OCI-LY1 (cell line): ENCODE results near the gene PAPPA.

Source experiments
- H2AFZ ChIP-seq: fragments of 200-600 bp; sonication (generic), shearing (Covaris generic); 2 replicates; pipeline ENCODE4 v1.6.0; 2014; ENCODE audit warnings: antibody characterized with exemption, mild to moderate bottlenecking, low read length
- H3F3A ChIP-seq: fragments of 200-600 bp; sonication (generic), shearing (Covaris generic); 2 replicates; pipeline ENCODE4 v1.6.0; 2014; ENCODE audit warnings: mild to moderate bottlenecking, antibody characterized with exemption, low read length, moderate library complexity; ENCODE audit not compliant: insufficient read depth
- H3K27ac ChIP-seq: fragments of 200-600 bp; sonication (generic); 2 replicates; pipeline ENCODE4 v1.5.1; 2014; ENCODE audit warnings: low read length, mixed run types, mild to moderate bottlenecking, low read depth; ENCODE audit not compliant: poor library complexity, severe bottlenecking
- H3K27me3 ChIP-seq: fragments of 200-600 bp; sonication (generic); 2 replicates; pipeline ENCODE4 v1.6.0; 2014; ENCODE audit warnings: antibody characterized with exemption, mild to moderate bottlenecking, low read length, moderate library complexity; ENCODE audit not compliant: insufficient read depth
- H3K36me3 ChIP-seq: fragments of 200-600 bp; sonication (generic); 2 replicates; pipeline ENCODE4 v1.6.1; 2014; ENCODE audit warnings: mild to moderate bottlenecking, antibody characterized with exemption, low read length, moderate library complexity, mixed read lengths; ENCODE audit not compliant: insufficient read depth
- H3K4me1 ChIP-seq: fragments of 200-600 bp; sonication (generic); 2 replicates; pipeline ENCODE4 v1.5.1; 2014; ENCODE audit warnings: mild to moderate bottlenecking, low read length, moderate library complexity; ENCODE audit not compliant: insufficient read depth, severe bottlenecking
- H3K4me2 ChIP-seq: fragments of 200-600 bp; sonication (generic), shearing (Covaris generic); 2 replicates; pipeline ENCODE4 v1.6.1; 2014; ENCODE audit warnings: low read length
- H3K4me3 ChIP-seq: fragments of 200-600 bp; sonication (generic); 2 replicates; pipeline ENCODE4 v1.5.1; 2014; ENCODE audit warnings: low read length, low read depth, mild to moderate bottlenecking, mixed read lengths; ENCODE audit not compliant: poor library complexity, severe bottlenecking
- H3K79me2 ChIP-seq: fragments of 200-600 bp; shearing (Covaris generic); 2 replicates; pipeline ENCODE4 v1.6.1; 2016; ENCODE audit warnings: mixed run types, low read length, mixed read lengths; ENCODE audit not compliant: insufficient read depth
- H3K9ac ChIP-seq: fragments of 200-600 bp; sonication (generic), shearing (Covaris generic); 2 replicates; pipeline ENCODE4 v1.6.1; 2014; ENCODE audit warnings: mild to moderate bottlenecking, low read length, mixed read lengths
- H3K9me2 ChIP-seq: fragments of 200-600 bp; sonication (generic), shearing (Covaris generic); 2 replicates; pipeline ENCODE4 v1.6.1; 2014; ENCODE audit warnings: low read depth, mild to moderate bottlenecking, low read length, mixed read lengths
- H3K9me3 ChIP-seq: fragments of 200-600 bp; shearing (Covaris generic); 2 replicates; pipeline ENCODE4 v1.6.1; 2014; ENCODE audit warnings: low read length, mixed read lengths
- H4K20me1 ChIP-seq: fragments of 200-600 bp; sonication (generic), shearing (Covaris generic); 2 replicates; pipeline ENCODE4 v1.6.0; 2016; ENCODE audit warnings: mild to moderate bottlenecking, low read length; ENCODE audit not compliant: insufficient read depth
- EZH2 ChIP-seq: fragments of 200-600 bp; sonication (generic), shearing (Covaris generic); IDR thresholded peaks from 2 replicates; pipeline ENCODE4 v1.8.0; 2017; ENCODE audit warnings: borderline replicate concordance, mixed run types, mild to moderate bottlenecking, antibody characterized with exemption, low read length, moderate library complexity, mixed read lengths
- TF ChIP-seq, protein P1 (sequence below): fragments of 200-600 bp; sonication (generic), shearing (Covaris generic); IDR thresholded peaks from 2 replicates; pipeline ENCODE4 v1.5.1; 2017; ENCODE audit warnings: mild to moderate bottlenecking, antibody characterized with exemption, low read length, moderate library complexity, mixed read lengths

PAPPA gene

DNA sequence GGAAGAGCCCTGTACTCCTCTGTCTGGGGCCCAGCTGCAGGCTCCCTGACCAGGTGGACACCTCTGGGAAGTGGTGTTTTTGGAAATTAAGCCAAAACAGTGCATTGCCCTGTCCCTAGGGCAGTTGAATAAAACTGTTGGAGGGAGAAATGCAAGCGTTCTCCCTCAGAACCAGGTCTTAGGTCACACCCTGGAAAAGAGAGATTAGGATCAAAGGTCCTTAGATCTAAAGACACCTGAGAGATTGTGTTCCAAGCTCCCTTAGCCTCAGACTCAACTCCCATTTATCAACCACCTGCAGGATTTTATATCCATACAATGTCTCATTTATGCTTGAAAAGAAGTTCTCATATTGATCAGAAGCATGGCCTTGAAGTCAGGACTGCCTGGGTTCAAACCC lies 64.8 kb downstream of the PAPPA start:
- H3K27ac ChIP-seq = no peak overlapping the region

DNA sequence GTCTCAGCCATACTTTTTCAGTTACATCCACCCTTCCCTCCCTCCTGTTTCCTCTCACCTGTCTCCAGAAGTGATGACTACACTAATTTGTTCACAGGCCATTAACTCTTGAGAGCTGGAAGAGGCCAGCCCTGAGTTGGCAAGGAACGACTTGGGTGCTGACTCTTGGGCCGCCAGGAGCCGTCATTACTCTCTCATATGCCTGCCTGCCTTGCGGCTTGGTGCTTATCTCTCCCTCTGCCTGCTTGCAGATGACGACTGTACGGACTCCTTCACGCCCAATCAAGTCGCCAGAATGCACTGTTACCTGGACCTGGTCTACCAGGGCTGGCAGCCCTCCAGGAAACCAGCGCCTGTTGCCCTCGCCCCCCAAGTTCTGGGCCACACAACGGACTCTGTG lies 66.1 kb downstream of the PAPPA start:
- no peak overlapping the region for H3K4me2 ChIP-seq
- no peaks in the 10 kb centered on the region for H3K9me3 ChIP-seq
- TF ChIP-seq, protein P1, sequence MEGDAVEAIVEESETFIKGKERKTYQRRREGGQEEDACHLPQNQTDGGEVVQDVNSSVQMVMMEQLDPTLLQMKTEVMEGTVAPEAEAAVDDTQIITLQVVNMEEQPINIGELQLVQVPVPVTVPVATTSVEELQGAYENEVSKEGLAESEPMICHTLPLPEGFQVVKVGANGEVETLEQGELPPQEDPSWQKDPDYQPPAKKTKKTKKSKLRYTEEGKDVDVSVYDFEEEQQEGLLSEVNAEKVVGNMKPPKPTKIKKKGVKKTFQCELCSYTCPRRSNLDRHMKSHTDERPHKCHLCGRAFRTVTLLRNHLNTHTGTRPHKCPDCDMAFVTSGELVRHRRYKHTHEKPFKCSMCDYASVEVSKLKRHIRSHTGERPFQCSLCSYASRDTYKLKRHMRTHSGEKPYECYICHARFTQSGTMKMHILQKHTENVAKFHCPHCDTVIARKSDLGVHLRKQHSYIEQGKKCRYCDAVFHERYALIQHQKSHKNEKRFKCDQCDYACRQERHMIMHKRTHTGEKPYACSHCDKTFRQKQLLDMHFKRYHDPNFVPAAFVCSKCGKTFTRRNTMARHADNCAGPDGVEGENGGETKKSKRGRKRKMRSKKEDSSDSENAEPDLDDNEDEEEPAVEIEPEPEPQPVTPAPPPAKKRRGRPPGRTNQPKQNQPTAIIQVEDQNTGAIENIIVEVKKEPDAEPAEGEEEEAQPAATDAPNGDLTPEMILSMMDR = no peak
- no peak for TF ChIP-seq EZH2
- no peaks in the 10 kb centered on the region for H3K9me2 ChIP-seq
- H3K27me3 ChIP-seq = no peaks in the 10 kb centered on the region
- no peaks in the 10 kb centered on the region for H4K20me1 ChIP-seq
- H3K36me3 ChIP-seq = no peaks in the 10 kb centered on the region
- no peaks in the 10 kb centered on the region for H3K79me2 ChIP-seq
- H3K4me3 ChIP-seq = no peak overlapping the region
- no peak overlapping the region for H3K27ac ChIP-seq
- no peaks in the 10 kb centered on the region for H3F3A ChIP-seq
- no peak overlapping the region for H2AFZ ChIP-seq
- H3K9ac ChIP-seq = no peak overlapping the region
- H3K4me1 ChIP-seq = no peaks in the 10 kb centered on the region

More for the DNA sequence above, 64.8 kb downstream of the PAPPA start:
- Histone ChIP-seq H3K79me2 (no peaks in the 10 kb centered on the region), H3K9ac (no peak overlapping the region), H3K4me1 (no peaks in the 10 kb centered on the region), H3K4me2 (no peak overlapping the region), H4K20me1 (no peaks in the 10 kb centered on the region), H3K9me3 (no peaks in the 10 kb centered on the region), H3K4me3 (no peak overlapping the region), H3F3A (no peaks in the 10 kb centered on the region), H3K36me3 (no peaks in the 10 kb centered on the region), H2AFZ (no peak overlapping the region), H3K27me3 (no peaks in the 10 kb centered on the region), H3K9me2 (no peaks in the 10 kb centered on the region)
- TF ChIP-seq, protein P1 = no peak
- no peak for TF ChIP-seq EZH2

DNA sequence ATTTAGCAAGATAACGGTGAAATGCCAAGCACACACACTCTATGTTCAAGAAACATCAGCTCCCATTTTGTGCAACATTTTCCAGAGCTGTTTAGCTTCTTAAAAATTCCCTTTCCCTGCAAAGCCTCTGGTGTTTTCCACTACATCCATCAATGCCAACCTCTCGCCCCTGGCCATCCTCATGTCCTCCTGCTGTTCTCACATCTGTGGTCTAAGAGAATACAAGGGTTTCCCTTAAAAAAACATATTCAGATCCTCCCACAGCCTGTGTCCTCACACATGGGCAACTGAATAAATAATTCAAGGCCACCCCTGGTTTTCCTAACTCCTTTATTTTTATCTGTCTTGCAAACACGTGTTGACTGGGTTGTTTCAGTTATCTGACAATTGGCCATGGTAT lies 70.3 kb downstream of the PAPPA start:
- Histone ChIP-seq H3K27ac (no peak overlapping the region), H3K4me3 (no peak overlapping the region), H3K9ac (no peak overlapping the region), H3K9me3 (no peaks in the 10 kb centered on the region), H3K4me1 (no peaks in the 10 kb centered on the region), H3K4me2 (no peak overlapping the region), H3K79me2 (no peaks in the 10 kb centered on the region), H3F3A (no peaks in the 10 kb centered on the region), H2AFZ (no peak overlapping the region), H3K27me3 (no peaks in the 10 kb centered on the region), H3K36me3 (no peaks in the 10 kb centered on the region), H4K20me1 (no peaks in the 10 kb centered on the region), H3K9me2 (no peaks in the 10 kb centered on the region)
- TF ChIP-seq, protein P1 = no peak
- no peak for TF ChIP-seq EZH2
